GM21737 (cell line): Measurements from ENCODE around the gene FOXA3.

ENCODE experiments used
- ATAC-seq: cut with Tn5 transposase; IDR thresholded peaks from one replicate; pipeline ENCODE4 v1.9.1; 2021; ENCODE audit warnings: mild to moderate bottlenecking, moderate library complexity; ENCODE audit not compliant: unreplicated experiment

Gene FOXA3

DNA sequence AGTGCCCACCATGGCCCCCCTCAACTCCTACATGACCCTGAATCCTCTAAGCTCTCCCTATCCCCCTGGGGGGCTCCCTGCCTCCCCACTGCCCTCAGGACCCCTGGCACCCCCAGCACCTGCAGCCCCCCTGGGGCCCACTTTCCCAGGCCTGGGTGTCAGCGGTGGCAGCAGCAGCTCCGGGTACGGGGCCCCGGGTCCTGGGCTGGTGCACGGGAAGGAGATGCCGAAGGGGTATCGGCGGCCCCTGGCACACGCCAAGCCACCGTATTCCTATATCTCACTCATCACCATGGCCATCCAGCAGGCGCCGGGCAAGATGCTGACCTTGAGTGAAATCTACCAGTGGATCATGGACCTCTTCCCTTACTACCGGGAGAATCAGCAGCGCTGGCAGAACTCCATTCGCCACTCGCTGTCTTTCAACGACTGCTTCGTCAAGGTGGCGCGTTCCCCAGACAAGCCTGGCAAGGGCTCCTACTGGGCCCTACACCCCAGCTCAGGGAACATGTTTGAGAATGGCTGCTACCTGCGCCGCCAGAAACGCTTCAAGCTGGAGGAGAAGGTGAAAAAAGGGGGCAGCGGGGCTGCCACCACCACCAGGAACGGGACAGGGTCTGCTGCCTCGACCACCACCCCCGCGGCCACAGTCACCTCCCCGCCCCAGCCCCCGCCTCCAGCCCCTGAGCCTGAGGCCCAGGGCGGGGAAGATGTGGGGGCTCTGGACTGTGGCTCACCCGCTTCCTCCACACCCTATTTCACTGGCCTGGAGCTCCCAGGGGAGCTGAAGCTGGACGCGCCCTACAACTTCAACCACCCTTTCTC, 8.2 kb downstream of the FOXA3 start:
- no peak for ATAC-seq

GRCh38 chr19:45873219-45873772, 9.2 kb downstream of the FOXA3 start:
- ATAC-seq, result no peak

DNA sequence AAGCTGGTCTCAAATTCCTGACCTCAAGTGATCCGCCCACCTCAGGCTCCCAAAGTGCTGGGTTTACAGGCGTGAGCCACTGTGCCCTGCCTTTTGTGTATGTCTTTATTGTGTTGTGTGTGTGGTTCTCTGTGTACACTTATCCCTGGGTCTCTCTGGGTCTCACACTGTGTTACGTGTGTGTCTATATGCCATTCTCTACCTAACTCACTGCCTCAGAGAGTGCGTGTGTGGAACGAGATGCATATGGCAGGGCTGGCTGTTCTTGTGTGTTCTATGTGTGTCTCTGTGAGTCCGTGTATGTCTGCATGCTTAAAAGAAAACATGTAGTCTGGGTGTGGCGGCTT, 10.5 kb downstream of the FOXA3 start:
- no peak for ATAC-seq

- no peak for ATAC-seq
These were observed 12.0 kb downstream of the FOXA3 start for GRCh38 chr19:45876161-45876410.

DNA sequence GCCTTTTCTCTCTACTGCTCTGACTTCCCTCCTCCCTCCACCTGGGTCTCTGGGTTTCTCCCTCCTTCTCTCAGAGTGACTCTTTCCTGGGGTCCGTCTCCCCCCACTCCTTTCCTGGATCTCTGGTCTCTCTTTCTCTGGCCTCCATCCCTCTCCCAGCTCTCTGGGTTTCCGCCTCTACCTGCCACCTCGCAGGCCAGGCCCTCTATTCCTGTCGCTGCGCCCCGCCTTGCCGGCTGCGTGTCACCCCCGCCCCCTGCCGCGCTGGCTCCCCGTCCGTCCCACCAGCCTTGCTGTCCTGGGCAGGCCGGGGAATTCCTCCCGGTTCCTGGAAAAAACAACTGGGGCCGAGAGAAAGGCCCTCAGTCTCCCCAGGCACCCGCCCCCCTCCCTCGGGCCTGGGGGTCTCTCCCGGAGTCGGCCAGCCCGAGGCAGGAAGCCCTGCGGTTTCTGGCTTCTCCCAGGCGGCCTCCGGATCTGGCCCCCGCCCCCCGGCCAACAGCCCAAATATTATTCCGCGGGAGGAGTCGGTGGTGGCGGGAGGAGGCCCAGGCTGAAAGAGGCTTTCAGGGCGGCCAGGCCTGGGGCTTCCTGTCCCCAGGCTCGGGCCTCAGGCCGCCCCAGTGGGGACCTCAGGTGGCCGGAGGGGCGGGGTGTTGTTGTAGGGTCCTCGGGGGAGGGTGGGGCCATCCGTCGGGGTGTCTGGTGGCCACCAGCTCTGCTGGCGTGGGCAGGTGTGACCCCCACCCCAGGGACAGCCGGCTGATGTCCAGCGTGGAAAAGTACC, 12.5 kb downstream of the FOXA3 start:
- ATAC-seq, result no peak

GRCh38 chr19:45878043-45878794, 14.1 kb downstream of the FOXA3 start:
- ATAC-seq, result no peak

DNA sequence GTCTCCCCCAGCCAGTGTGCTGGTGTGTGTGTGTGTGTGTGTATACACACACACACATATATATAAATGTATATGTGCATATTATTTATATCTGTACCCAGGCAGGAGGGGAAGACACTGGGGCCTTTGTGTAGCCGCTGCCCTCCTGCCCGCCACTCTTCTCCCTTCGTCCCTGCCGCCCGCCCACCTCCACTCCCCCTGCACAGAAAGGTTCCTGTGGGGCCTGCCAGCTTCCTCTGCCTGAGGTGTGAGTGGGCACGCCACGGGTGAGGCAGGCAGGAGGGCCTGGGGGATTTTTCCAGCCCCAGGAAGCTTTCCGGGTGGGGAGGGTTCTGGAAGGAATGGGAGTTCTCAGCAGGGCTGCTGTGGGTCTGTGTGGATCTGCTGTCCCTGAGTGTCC, 14.9 kb downstream of the FOXA3 start:
- ATAC-seq, result no peak

DNA sequence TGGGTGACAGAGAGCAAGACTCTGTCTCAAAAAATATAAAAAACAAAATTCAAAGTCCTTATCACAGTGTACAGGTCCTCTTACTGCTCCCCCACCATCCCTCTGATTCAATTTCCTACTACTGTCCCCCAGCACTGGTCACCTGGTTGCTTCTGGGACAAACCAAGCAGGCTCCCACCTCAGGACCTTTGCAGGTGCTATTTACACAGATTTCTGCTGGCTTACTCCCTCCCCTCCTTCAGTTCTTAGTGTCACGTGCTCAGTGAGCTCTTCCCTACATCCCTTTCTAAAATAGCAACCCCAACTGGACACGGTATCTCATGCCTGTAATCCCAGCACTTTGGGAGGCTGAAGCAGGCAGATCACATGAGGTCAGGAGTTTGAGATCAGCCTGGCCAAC, 15.8 kb downstream of the FOXA3 start:
- no peak for ATAC-seq

- no peak for ATAC-seq
These were observed 17.2 kb downstream of the FOXA3 start for GRCh38 chr19:45881082-45881908.

DNA sequence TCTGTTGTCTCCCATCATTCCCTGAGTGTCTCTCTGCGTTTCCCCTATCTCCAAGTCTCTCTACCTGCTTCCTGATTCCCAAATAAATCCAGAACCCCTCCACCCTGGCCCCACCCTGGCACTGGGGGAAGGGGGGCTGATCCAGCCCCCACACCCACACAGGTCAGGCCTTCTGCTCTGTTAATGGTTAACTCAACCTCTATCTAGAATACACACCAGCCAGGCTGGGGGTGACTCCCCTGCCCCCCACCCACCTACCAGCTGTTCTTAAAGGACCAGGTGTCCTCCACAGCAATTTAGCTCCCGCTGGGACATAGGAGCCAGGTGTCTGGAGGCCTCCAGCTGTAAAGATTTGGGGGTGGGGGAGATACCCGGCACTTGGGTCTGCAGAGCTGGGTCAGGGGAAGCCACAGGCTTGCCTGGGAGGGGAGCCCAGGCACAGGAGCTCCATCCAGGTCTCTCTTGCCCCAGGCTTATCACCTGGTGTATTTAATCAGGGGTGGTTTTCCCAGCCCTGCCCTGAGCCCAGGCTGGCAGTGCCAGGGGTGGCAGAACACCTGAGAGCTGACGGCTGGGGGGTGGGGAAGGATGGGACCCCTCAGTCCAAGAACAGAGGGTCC, 17.9 kb downstream of the FOXA3 start:
- ATAC-seq, result no peak

GRCh38 chr19:45882652-45883585, 18.8 kb downstream of the FOXA3 start:
- ATAC-seq, result no peak

DNA sequence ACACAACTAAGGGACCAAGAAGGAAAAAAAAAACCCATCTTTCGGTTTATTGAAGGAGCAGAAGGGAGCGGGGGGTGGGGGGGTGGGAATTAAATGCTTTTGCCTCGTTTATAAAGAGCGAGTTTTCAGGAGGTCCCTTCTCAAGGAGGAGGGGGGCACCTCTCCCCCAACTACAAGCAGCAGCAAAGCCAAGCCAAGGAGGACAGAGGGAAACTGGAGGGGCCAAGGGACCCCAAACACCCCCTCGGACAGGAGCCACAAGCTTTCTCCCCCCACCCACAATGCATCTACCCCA, 19.4 kb downstream of the FOXA3 start:
- ATAC-seq, result no peak

GRCh38 chr19:45883881-45884681, 20.0 kb downstream of the FOXA3 start:
- no peak for ATAC-seq

GRCh38 chr19:45884682-45885555, 20.8 kb downstream of the FOXA3 start:
- peak; percentile 4 for ATAC-seq

DNA sequence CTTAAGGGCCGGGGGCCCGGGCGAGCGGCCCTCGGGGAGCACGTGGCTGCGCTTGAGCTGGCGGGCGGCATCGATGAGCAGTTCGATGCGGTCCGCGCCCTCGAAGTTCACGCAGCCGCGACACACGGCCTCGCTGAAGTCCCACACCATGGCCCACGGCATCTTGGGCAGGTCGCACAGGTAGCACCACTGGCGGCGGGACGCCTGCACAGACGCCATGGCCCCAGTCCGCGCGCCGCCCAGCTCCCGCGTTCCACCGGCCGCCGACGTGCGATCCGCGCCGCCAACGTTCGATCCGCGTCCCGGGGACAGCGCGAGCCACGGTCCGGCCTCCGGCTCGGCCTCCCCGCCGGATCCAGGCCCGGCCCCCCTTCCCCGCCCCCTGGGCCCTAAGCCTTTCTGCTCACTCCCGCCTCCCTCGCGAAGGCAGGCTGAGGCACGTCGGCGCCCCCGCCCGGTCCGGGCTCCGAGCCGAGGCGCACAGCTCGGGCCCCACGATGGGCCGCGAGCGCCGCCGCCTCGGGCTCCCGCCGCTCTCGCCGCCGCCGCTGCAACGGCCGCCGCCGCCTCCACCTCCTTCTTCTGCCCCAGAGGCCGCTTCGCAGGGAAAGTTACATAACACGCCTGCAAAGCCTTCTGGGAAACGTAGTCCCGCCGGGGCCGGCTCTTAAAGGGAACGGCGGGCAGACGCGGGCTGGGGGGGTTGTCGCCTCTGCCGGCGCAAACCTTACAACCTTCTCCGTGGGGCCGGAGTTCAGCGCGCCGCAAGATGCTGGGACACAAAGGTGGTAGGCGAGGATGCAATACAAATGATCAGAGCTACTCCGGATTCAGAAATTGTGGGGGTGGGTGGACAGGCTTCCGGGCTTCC, 21.7 kb downstream of the FOXA3 start, which contains the start of gene IRF2BP1:
TSS of gene IRF2BP1 (minus strand) at position 586 of the 871 bp plus-strand sequence. CDS start at position 219, 367 bp downstream.
- peak; percentile 43 for ATAC-seq

GRCh38 chr19:45886427-45887199, 22.5 kb downstream of the FOXA3 start:
- peak; percentile 41 for ATAC-seq
